GM21723 (cell line): Measurements from ENCODE around the gene MED29.

Experiments
- ATAC-seq: cut with Tn5 transposase; IDR thresholded peaks from one replicate; pipeline ENCODE4 v1.9.1; 2021; ENCODE audit warnings: mild to moderate bottlenecking, moderate library complexity; ENCODE audit not compliant: unreplicated experiment

The MED29 gene

GRCh38 chr19:39426170-39426569 lies 35.0 kb downstream of the MED29 start:
- no peak for ATAC-seq

- ATAC-seq, result no peak
Measured at GRCh38 chr19:39427707-39428106, 36.5 kb downstream of the MED29 start.

GRCh38 chr19:39428283-39429112 lies 37.3 kb downstream of the MED29 start:
- ATAC-seq, result no peak

GRCh38 chr19:39430675-39431593 lies 39.8 kb downstream of the MED29 start:
- peak; percentile 47 for ATAC-seq

- no peak for ATAC-seq
Measured at GRCh38 chr19:39432677-39433025, 41.5 kb downstream of the MED29 start.

- no peak for ATAC-seq
Measured at GRCh38 chr19:39433480-39434079, 42.4 kb downstream of the MED29 start.

GRCh38 chr19:39434123-39435076 lies 43.2 kb downstream of the MED29 start:
- no peak for ATAC-seq

- ATAC-seq, result peak; percentile 66
Measured at GRCh38 chr19:39435499-39436349, 44.5 kb downstream of the MED29 start, which contains the start of gene RPS16. Gene RPS16, minus strand, starts transcription at chr19:39435949. Its CDS starts 54 bp downstream, at chr19:39435895.

GRCh38 chr19:39436350-39436716 lies 45.2 kb downstream of the MED29 start:
- no peak for ATAC-seq

GRCh38 chr19:39438270-39438934 lies 47.2 kb downstream of the MED29 start:
- no peak for ATAC-seq

- ATAC-seq, result no peak
Measured at GRCh38 chr19:39444598-39445195, 53.5 kb downstream of the MED29 start.

GRCh38 chr19:39445196-39446111 lies 54.3 kb downstream of the MED29 start, which contains the start of gene SUPT5H:
Gene SUPT5H, plus strand, starts transcription at chr19:39445582. Its CDS starts 309 bp downstream, at chr19:39445891.
- ATAC-seq, result peak; percentile 78

GRCh38 chr19:39446365-39447084 lies 55.3 kb downstream of the MED29 start:
- ATAC-seq, result no peak

- no peak for ATAC-seq
Measured at GRCh38 chr19:39448271-39448670, 57.1 kb downstream of the MED29 start.

- no peak for ATAC-seq
Measured at GRCh38 chr19:39449116-39449797, 58.1 kb downstream of the MED29 start.
